Keratinocyte (primary cell): ENCODE measurements around the gene CCDC194. TPM values are rescaled to one million over a fixed set of nuclear protein-coding genes. Genes with fewer than 3 reads are reported as not detected.

Experiments
- DNase-seq: peaks from one replicate; pipeline ENCODE4 v3.0.0-alpha.2; 2011; ENCODE audit warnings: low read depth, missing footprints, low spot score
- FAIRE-seq: peaks from 2 replicates; lab custom pipeline; 2011; peaks lifted over from hg19 to GRCh38; lab: Jason Lieb, UNC
- H2AFZ ChIP-seq: 2 replicates; pipeline ENCODE4 v1.6.0; 2012; ENCODE audit warnings: low read length, control low read depth, inconsistent platforms; ENCODE audit not compliant: control insufficient read depth
- H3K27ac ChIP-seq: 2 replicates; pipeline ENCODE4 v1.5.1; 2011; ENCODE audit warnings: low read length; ENCODE audit not compliant: control insufficient read depth, insufficient read depth
- H3K27me3 ChIP-seq: 3 replicates; pipeline ENCODE4 v1.6.0; 2011; ENCODE audit warnings: low read length; ENCODE audit not compliant: control insufficient read depth, insufficient read depth; ENCODE audit errors: extremely low read depth
- H3K36me3 ChIP-seq, 2 experiments: 2 replicates in 1 of 2; 3 replicates in 1 of 2; pipeline ENCODE4 v1.5.1; 2011; ENCODE audit warnings: low read length in 2 of 2, mild to moderate bottlenecking in 1 of 2; ENCODE audit not compliant: control insufficient read depth in 2 of 2, insufficient read depth in 2 of 2; ENCODE audit errors: extremely low read depth in 1 of 2
- H3K4me1 ChIP-seq: 3 replicates; pipeline ENCODE4 v1.5.1; 2011; ENCODE audit warnings: low read length; ENCODE audit not compliant: control insufficient read depth, insufficient read depth; ENCODE audit errors: extremely low read depth
- H3K4me2 ChIP-seq: 3 replicates; pipeline ENCODE4 v1.6.0; 2011; ENCODE audit warnings: low read depth, low read length; ENCODE audit not compliant: control insufficient read depth, insufficient read depth; ENCODE audit errors: extremely low read depth
- H3K4me3 ChIP-seq, 3 experiments: fragments of 200-600 bp in 1 of 3; sonication (generic) in 1 of 3; 2 replicates in 2 of 3; 3 replicates in 1 of 3; pipeline ENCODE4 v1.5.1; 2011 to 2016; ENCODE audit warnings: low read length in 3 of 3, mild to moderate bottlenecking in 3 of 3, control low read depth in 2 of 3, inconsistent platforms in 1 of 3, low read depth in 1 of 3, mixed read lengths in 1 of 3, mixed run types in 1 of 3, moderate library complexity in 1 of 3; ENCODE audit not compliant: control insufficient read depth in 2 of 3, insufficient read depth in 2 of 3; ENCODE audit errors: extremely low read depth in 1 of 3
- H3K79me2 ChIP-seq: 2 replicates; pipeline ENCODE4 v1.6.0; 2012; ENCODE audit warnings: low read length; ENCODE audit not compliant: control insufficient read depth, insufficient read depth
- H3K9ac ChIP-seq: 3 replicates; pipeline ENCODE4 v1.6.0; 2011; ENCODE audit warnings: low read length; ENCODE audit not compliant: control insufficient read depth, insufficient read depth; ENCODE audit errors: extremely low read depth
- H3K9me1 ChIP-seq: 3 replicates; pipeline ENCODE4 v1.6.0; 2011; ENCODE audit warnings: low read length; ENCODE audit not compliant: control insufficient read depth, insufficient read depth; ENCODE audit errors: extremely low read depth
- H3K9me3 ChIP-seq: 2 replicates; pipeline ENCODE4 v1.5.1; 2012; ENCODE audit warnings: low read depth, low read length; ENCODE audit not compliant: control insufficient read depth
- H4K20me1 ChIP-seq: 3 replicates; pipeline ENCODE4 v1.6.0; 2011; ENCODE audit warnings: low read length; ENCODE audit not compliant: control insufficient read depth, insufficient read depth; ENCODE audit errors: extremely low read depth
- EZH2 ChIP-seq: IDR thresholded peaks from one replicate; pipeline ENCODE4 v1.6.1; 2012; ENCODE audit warnings: inconsistent platforms, mild to moderate bottlenecking, low read length, moderate library complexity
- dilution Hi-C: fragments of 300-500 bp; cut with MboI; formaldehyde crosslinking; loops from one replicate; pipeline ENCODE4 v1.7.0; 2020; ENCODE audit warnings: low sequenced_read_pairs; ENCODE audit not compliant: extremely low pct_ligation_motif_present
- polyA plus RNA-seq, 5 experiments: library from polyadenylated mRNA; depleted of rRNA in 3 of 5; stranded (reverse) in 3 of 5; stranded (forward) in 1 of 5; unstranded in 1 of 5; fragments of >200 nt; gene quantifications; 1 replicate in 1 of 5; 2 replicates in 3 of 5; 3 replicates in 1 of 5; pipeline versions ENCODE4 v1.2.1 to v1.2.3, GENCODE V29; 2011 to 2012; ENCODE audit warnings: missing spikeins in 2 of 5, low read depth in 1 of 5, low replicate concordance in 1 of 5
- TF ChIP-seq, protein P1 (sequence below), 3 experiments: IDR thresholded peaks in 1 of 3; conservative IDR thresholded peaks in 1 of 3; optimal IDR thresholded peaks in 1 of 3; 2 replicates in 2 of 3; 3 replicates in 1 of 3; pipeline versions ENCODE3 to v1.5.1; 2011; ENCODE audit warnings: low read length in 3 of 3, mild to moderate bottlenecking in 3 of 3, moderate library complexity in 2 of 3, control low read depth in 1 of 3, inconsistent platforms in 1 of 3; ENCODE audit not compliant: insufficient read depth in 2 of 3; ENCODE audit errors: extremely low read depth in 1 of 3

Gene CCDC194
- polyA plus RNA-seq, 1 donor (not counting 4 experiments of a cell fraction or from before 2014, with no cell fraction given) = not detected

DNA sequence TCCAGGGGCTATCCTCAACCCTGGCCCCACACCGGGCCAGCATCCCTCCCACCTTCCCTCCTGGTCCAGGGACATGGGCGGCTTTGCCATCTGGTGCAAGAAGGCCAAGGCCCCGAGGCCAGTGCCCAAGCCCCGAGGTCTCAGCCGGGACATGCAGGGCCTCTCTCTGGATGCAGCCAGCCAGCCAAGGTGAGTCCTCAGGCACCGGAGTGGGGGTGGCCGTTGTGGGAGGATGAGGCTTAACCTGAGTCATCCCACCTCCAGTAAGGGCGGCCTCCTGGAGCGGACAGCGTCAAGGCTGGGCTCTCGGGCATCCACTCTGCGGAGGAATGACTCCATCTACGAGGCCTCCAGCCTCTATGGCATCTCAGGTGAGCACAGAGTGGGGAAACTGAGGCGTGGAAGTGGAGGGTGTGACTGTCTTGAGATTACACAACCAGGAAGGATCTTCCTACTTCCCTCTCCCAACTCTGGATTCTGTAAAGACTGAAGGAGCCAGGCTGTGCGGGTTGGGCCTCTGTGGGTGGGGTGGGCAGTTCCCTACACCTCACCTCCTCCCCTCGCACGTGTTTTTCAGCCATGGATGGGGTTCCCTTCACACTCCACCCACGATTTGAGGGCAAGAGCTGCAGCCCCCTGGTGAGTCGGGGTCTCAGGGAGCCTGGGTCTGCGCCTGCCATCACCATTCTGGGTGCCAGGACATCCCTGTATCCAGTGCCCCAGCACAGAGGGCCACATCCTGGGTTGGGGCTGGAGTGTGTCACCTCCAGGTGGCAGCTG is 29.6 kb upstream of the CCDC194 start:
- Histone ChIP-seq H3K4me3 (no peak overlapping the region), H3K36me3 (peaks cover 0 to 4% of the 10 kb centered on the region in 2 experiments), H3K27ac (no peak overlapping the region), H3K79me2 (no peaks in the 10 kb centered on the region), H2AFZ (no peak overlapping the region), H3K27me3 (no peaks in the 10 kb centered on the region), H4K20me1 (no peaks in the 10 kb centered on the region), H3K9me1 (no peaks in the 10 kb centered on the region), H3K9me3 (no peaks in the 10 kb centered on the region), H3K4me2 (no peak overlapping the region), H3K4me1 (peaks cover 9% of the 10 kb centered on the region), H3K9ac (no peak overlapping the region)
- FAIRE-seq (no peak), DNase-seq (no peak)
- no peak for TF ChIP-seq EZH2
- TF ChIP-seq, protein P1, sequence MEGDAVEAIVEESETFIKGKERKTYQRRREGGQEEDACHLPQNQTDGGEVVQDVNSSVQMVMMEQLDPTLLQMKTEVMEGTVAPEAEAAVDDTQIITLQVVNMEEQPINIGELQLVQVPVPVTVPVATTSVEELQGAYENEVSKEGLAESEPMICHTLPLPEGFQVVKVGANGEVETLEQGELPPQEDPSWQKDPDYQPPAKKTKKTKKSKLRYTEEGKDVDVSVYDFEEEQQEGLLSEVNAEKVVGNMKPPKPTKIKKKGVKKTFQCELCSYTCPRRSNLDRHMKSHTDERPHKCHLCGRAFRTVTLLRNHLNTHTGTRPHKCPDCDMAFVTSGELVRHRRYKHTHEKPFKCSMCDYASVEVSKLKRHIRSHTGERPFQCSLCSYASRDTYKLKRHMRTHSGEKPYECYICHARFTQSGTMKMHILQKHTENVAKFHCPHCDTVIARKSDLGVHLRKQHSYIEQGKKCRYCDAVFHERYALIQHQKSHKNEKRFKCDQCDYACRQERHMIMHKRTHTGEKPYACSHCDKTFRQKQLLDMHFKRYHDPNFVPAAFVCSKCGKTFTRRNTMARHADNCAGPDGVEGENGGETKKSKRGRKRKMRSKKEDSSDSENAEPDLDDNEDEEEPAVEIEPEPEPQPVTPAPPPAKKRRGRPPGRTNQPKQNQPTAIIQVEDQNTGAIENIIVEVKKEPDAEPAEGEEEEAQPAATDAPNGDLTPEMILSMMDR (optimal IDR thresholded peaks at IDR 0.05 in 1 of 3, IDR thresholded peaks at IDR 0.05 in 1 of 3, conservative IDR thresholded peaks at IDR 0.05 in 1 of 3; ENCODE audit: extremely low read depth in 1 of 3, insufficient read depth in 2 of 3, low read length in 3 of 3) = no peak
- dilution Hi-C loops = no loop called here

DNA sequence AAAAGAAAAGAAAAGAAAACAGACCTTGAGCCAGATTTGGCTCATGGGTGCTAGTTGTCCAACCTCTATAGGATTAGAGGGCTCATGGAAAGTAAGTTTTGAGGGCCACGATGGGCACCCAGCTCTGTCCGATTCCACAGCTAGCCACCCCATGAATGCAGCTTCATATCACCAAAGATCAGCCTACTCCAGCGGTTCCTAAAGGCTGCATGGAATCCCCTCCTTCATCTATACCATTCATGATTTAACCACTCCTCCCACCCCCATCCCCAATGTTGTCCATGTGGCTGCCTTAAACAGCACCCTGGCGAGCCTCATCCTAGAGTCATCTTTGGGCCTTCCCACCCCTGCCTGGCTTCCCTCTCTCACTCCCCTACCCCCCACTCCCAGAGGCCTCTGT is 27.9 kb upstream of the CCDC194 start:
- dilution Hi-C loops = no loop called here

More for the DNA sequence above, 27.9 kb upstream of the CCDC194 start:
- Histone ChIP-seq H3K9me1 (no peaks in the 10 kb centered on the region), H3K27me3 (no peaks in the 10 kb centered on the region), H3K79me2 (no peaks in the 10 kb centered on the region), H2AFZ (no peak overlapping the region), H3K4me3 (no peak overlapping the region), H3K9ac (no peak overlapping the region), H3K36me3 (peaks cover 0 to 4% of the 10 kb centered on the region in 2 experiments), H3K4me2 (no peak overlapping the region), H4K20me1 (no peaks in the 10 kb centered on the region), H3K9me3 (no peaks in the 10 kb centered on the region), H3K4me1 (peaks cover 9% of the 10 kb centered on the region), H3K27ac (no peak overlapping the region)
- DNase-seq = no peak
- TF ChIP-seq, protein P1 (optimal IDR thresholded peaks at IDR 0.05 in 1 of 3, IDR thresholded peaks at IDR 0.05 in 1 of 3, conservative IDR thresholded peaks at IDR 0.05 in 1 of 3; ENCODE audit: extremely low read depth in 1 of 3, insufficient read depth in 2 of 3, low read length in 3 of 3) = no peak
- no peak for TF ChIP-seq EZH2
- no peak for FAIRE-seq
